Esophagus (tissue), 2 donors: ENCODE data around the gene PALLD. TPM values are rescaled to one million over a fixed set of nuclear protein-coding genes. Genes with fewer than 3 reads are reported as not detected.

Experiments used
- H3K27ac ChIP-seq, 2 donors: one replicate each; pipeline ENCODE4 v1.5.1; 2013; ENCODE audit warnings: low read depth in 2 of 2, mild to moderate bottlenecking in 2 of 2, inconsistent platforms in 1 of 2, low read length in 1 of 2, moderate library complexity in 1 of 2
- H3K27me3 ChIP-seq, 2 donors: one replicate each; pipeline ENCODE4 v1.6.1; 2013; ENCODE audit warnings: low read length in 2 of 2, control low read depth in 1 of 2, mild to moderate bottlenecking in 1 of 2; ENCODE audit not compliant: insufficient read depth in 2 of 2, control insufficient read depth in 1 of 2
- H3K36me3 ChIP-seq, 2 donors: one replicate each; pipeline ENCODE4 v1.6.1; 2013; ENCODE audit warnings: low read length in 1 of 2; ENCODE audit not compliant: control insufficient read depth in 2 of 2, insufficient read depth in 2 of 2
- H3K4me1 ChIP-seq, 2 donors: one replicate each; pipeline ENCODE4 v1.6.1; 2013; ENCODE audit warnings: low read length in 1 of 2; ENCODE audit not compliant: control insufficient read depth in 2 of 2, insufficient read depth in 2 of 2
- H3K4me3 ChIP-seq, 2 donors: one replicate each; pipeline ENCODE4 v1.5.1; 2013; ENCODE audit warnings: low read length in 2 of 2, mild to moderate bottlenecking in 2 of 2, low read depth in 1 of 2, moderate library complexity in 1 of 2
- H3K9me3 ChIP-seq, 2 donors: one replicate each; pipeline ENCODE4 v1.6.1; 2013; ENCODE audit warnings: mild to moderate bottlenecking in 2 of 2, low read depth in 1 of 2, low read length in 1 of 2, moderate library complexity in 1 of 2; ENCODE audit not compliant: control insufficient read depth in 2 of 2, insufficient read depth in 1 of 2
- WGBS, 2 donors: extraction: QIAGEN DNeasy Blood & Tissue Kit; methylation state at CpG; one replicate each; pipeline ENCODE4 v1.1.7; 2013; 5-methylcytosine and 5-hydroxymethylcytosine counted together
- polyA plus RNA-seq, 2 donors: library from polyadenylated mRNA; stranded (reverse); fragments of 200-250 nt; gene quantifications; one replicate each; pipeline ENCODE4 v1.2.3, GENCODE V29; 2013
- donor health status: healthy with polysubstance abuse.
- donor health status: Bipolar disorder and iron deficiency.

PALLD gene
- polyA plus RNA-seq, 2 donors: 34.7 to 101 TPM

GRCh38 chr4:168654848-168655174 is 158.0 kb downstream of the PALLD start:
- H3K4me3 ChIP-seq: peak overlapping the region in 1 of 2 donors; percentile 11
- H3K27me3 ChIP-seq: no peaks in the 10 kb centered on the region
- H3K9me3 ChIP-seq: no peaks in the 10 kb centered on the region
- no peak overlapping the region for H3K27ac ChIP-seq
- H3K4me1 ChIP-seq: no peaks in the 10 kb centered on the region
- no peaks in the 10 kb centered on the region for H3K36me3 ChIP-seq

- H3K27ac ChIP-seq: no peak overlapping the region
- WGBS, 2 donors: 35 to 38% methylated on average over 3 of the region's 3 CpGs
- no peaks in the 10 kb centered on the region for H3K9me3 ChIP-seq
- peak overlapping the region in 1 of 2 donors; percentile 11 for H3K4me3 ChIP-seq
- H3K4me1 ChIP-seq: no peaks in the 10 kb centered on the region
- no peaks in the 10 kb centered on the region for H3K36me3 ChIP-seq
- no peaks in the 10 kb centered on the region for H3K27me3 ChIP-seq
These were observed 158.3 kb downstream of the PALLD start for GRCh38 chr4:168655182-168655581.

- WGBS, 2 donors: 48 to 57% methylated on average over 4 of the region's 4 CpGs
- no peaks in the 10 kb centered on the region for H3K36me3 ChIP-seq
- H3K27ac ChIP-seq: no peak overlapping the region
- no peaks in the 10 kb centered on the region for H3K27me3 ChIP-seq
- H3K4me1 ChIP-seq: no peaks in the 10 kb centered on the region
- H3K9me3 ChIP-seq: no peaks in the 10 kb centered on the region
- H3K4me3 ChIP-seq: no peak overlapping the region
These were observed 159.3 kb downstream of the PALLD start for GRCh38 chr4:168656055-168656660.

GRCh38 chr4:168656946-168657473 is 160.2 kb downstream of the PALLD start:
- Histone ChIP-seq H3K4me1 (no peaks in the 10 kb centered on the region), H3K9me3 (no peaks in the 10 kb centered on the region), H3K27me3 (no peaks in the 10 kb centered on the region), H3K36me3 (no peaks in the 10 kb centered on the region), H3K4me3 (no peak overlapping the region), H3K27ac (peak overlapping the region in 1 of 2 donors; percentile 36)
- 63 to 70% methylated on average over 3 of the region's 3 CpGs for WGBS, 2 donors

GRCh38 chr4:168658751-168659150 is 161.9 kb downstream of the PALLD start:
- Histone ChIP-seq H3K36me3 (no peaks in the 10 kb centered on the region), H3K27ac (no peak overlapping the region), H3K27me3 (no peaks in the 10 kb centered on the region), H3K4me1 (no peaks in the 10 kb centered on the region), H3K9me3 (no peaks in the 10 kb centered on the region), H3K4me3 (no peak overlapping the region)
- 86 to 94% methylated on average over 3 of the region's 3 CpGs for WGBS, 2 donors

- no peaks in the 10 kb centered on the region for H3K9me3 ChIP-seq
- WGBS, 2 donors: 75 to 78% methylated on average over 3 of the region's 3 CpGs
These were observed 163.1 kb downstream of the PALLD start for GRCh38 chr4:168659741-168660465.

GRCh38 chr4:168662297-168662984 is 165.6 kb downstream of the PALLD start:
- no peaks in the 10 kb centered on the region for H3K4me1 ChIP-seq
- H3K4me3 ChIP-seq: no peak overlapping the region
- 34 to 40% methylated on average over 1 of the region's 1 CpG for WGBS, 2 donors
- H3K36me3 ChIP-seq: no peaks in the 10 kb centered on the region
- no peaks in the 10 kb centered on the region for H3K27me3 ChIP-seq
- no peak overlapping the region for H3K27ac ChIP-seq
- H3K9me3 ChIP-seq: no peaks in the 10 kb centered on the region

More at GRCh38 chr4:168659741-168660465, 163.1 kb downstream of the PALLD start:
- Histone ChIP-seq H3K36me3 (no peaks in the 10 kb centered on the region), H3K4me3 (no peak overlapping the region), H3K27me3 (no peaks in the 10 kb centered on the region), H3K4me1 (no peaks in the 10 kb centered on the region), H3K27ac (no peak overlapping the region)

- H3K4me3 ChIP-seq: no peak overlapping the region
- WGBS, 2 donors: 71 to 79% methylated on average over 2 of the region's 2 CpGs
- no peaks in the 10 kb centered on the region for H3K4me1 ChIP-seq
- no peaks in the 10 kb centered on the region for H3K36me3 ChIP-seq
- no peaks in the 10 kb centered on the region for H3K9me3 ChIP-seq
- no peaks in the 10 kb centered on the region for H3K27me3 ChIP-seq
- H3K27ac ChIP-seq: no peak overlapping the region
These were observed 167.5 kb downstream of the PALLD start for GRCh38 chr4:168664242-168664891.

- H3K27me3 ChIP-seq: no peaks in the 10 kb centered on the region
- H3K36me3 ChIP-seq: no peaks in the 10 kb centered on the region
- H3K27ac ChIP-seq: no peak overlapping the region
- H3K4me1 ChIP-seq: no peaks in the 10 kb centered on the region
- no peaks in the 10 kb centered on the region for H3K9me3 ChIP-seq
- WGBS, 2 donors: 29 to 41% methylated on average over 2 of the region's 2 CpGs
- no peak overlapping the region for H3K4me3 ChIP-seq
These were observed 169.7 kb downstream of the PALLD start for GRCh38 chr4:168666531-168666930.
